Stimulated activated CD4-positive, alpha-beta T cell treated with anti-CD3 and anti-CD28 coated beads, Interleukin-4, amount 100 ng/mL, for 1 hour (primary cell): ENCODE data around the gene RFX4.

Source experiments
- DNase-seq: peaks from one replicate; pipeline ENCODE4 v3.0.0-alpha.2; 2020

RFX4 gene

GRCh38 chr12:106582641-106583230 lies at the start of gene RFX4:
Gene RFX4, plus strand, starts transcription at chr12:106583004. Its CDS starts 317 bp downstream, at chr12:106583321.
- DNase-seq = no peak

DNA sequence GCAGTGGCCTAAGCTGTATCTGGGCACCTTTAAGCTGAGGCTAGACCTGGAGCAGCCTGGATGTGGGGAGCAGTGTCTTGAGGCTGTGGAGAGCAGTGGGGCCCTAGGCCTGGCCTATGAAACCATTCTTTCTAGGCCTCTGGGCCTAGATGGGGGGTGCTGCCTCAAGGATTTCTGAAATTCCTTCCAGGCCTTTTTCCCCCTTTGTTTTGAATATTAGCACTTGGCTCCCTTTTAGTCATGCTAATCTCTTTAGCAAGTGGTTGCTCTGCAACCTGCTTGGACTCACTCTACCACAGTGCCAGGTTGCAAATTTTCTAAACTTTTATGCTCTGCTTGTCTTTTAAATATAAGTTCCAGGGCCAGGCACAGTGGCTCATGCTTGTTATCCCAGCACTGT lies 41.6 kb upstream of the RFX4 start:
- DNase-seq = no peak

GRCh38 chr12:106551410-106551809 lies 31.4 kb upstream of the RFX4 start:
- no peak for DNase-seq

DNA sequence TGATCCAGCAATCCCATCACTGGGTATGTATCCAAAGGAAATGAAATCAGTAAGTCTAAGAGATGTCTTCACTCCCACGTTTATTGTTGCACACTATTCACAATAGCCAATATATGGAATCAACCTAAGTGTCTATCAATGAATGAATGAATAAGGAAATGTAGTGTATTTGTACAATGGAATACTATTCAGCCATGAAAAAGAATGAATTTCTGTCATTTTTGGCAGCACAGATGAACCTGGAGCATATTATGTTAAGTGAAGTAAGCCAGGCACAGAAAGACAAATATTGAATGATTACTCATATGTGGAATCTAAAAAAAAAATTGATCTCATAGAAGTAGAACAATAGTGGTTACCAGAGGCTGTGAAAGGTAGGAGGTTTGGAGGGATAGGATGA lies 30.6 kb upstream of the RFX4 start:
- DNase-seq = no peak

DNA sequence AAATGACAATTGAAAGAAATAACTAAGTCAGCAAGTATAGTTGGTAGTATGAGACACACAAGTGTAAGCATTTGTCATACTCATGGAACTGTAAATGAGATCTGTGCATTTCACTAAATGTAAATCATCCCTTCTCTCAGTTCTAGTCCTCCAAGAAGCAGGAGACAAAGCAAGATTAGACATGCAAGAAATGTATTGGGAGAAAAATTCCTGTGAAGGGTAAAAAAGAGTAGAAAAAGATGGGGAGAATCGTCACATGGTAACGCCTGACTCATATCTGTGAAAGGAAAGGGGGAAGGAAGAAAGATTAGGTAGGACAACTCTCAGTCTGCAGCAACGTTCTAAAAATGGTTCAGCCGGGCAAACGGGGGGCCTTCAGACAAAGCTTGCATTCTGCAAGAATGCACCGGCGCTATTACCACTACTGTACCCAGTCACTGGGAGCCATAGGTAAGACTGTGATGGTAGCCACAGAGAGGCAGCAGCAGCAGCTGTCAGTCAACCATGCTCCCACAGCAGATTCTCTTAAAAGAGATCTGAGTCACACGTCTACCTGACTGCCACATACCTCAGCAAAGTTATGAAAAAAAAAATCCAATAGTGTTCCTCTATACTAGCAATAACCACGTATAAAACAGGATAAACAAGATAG lies 18.0 kb upstream of the RFX4 start:
- no peak for DNase-seq

- DNase-seq = no peak
Measured at GRCh38 chr12:106566771-106567170, 16.0 kb upstream of the RFX4 start.

DNA sequence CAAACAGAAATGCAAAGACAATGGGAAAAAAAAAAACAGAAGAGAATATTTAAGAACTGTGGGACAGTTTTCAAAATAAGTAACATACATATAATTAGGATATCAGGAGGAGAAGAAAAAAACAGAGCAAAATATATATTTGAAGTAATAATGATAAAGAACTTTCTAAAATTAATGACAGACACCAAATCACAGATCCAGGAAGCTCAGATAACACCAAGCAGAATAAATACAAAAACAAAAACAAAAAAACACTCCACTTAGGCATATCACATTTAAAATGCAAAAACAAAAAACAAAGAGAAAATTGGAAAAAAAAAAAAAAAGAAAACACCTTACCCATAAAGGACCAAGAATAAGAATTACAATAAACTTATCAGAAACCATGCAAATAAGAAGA lies 9.6 kb upstream of the RFX4 start:
- no peak for DNase-seq

- no peak for DNase-seq
Measured at GRCh38 chr12:106576848-106577247, 6.0 kb upstream of the RFX4 start.

GRCh38 chr12:106580671-106581508 lies 1.9 kb upstream of the RFX4 start:
- DNase-seq = no peak

GRCh38 chr12:106581543-106582248 lies 1.1 kb upstream of the RFX4 start:
- DNase-seq = no peak

- DNase-seq = no peak
Measured at GRCh38 chr12:106582249-106582591, 584 bp upstream of the RFX4 start.

- no peak for DNase-seq
Measured at GRCh38 chr12:106583242-106584103, 669 bp downstream of the RFX4 start.

- DNase-seq = no peak
Measured at GRCh38 chr12:106584104-106585064, 1.6 kb downstream of the RFX4 start.

GRCh38 chr12:106585105-106585520 lies 2.3 kb downstream of the RFX4 start:
- no peak for DNase-seq

- no peak for DNase-seq
Measured at GRCh38 chr12:106585521-106586277, 2.9 kb downstream of the RFX4 start.

DNA sequence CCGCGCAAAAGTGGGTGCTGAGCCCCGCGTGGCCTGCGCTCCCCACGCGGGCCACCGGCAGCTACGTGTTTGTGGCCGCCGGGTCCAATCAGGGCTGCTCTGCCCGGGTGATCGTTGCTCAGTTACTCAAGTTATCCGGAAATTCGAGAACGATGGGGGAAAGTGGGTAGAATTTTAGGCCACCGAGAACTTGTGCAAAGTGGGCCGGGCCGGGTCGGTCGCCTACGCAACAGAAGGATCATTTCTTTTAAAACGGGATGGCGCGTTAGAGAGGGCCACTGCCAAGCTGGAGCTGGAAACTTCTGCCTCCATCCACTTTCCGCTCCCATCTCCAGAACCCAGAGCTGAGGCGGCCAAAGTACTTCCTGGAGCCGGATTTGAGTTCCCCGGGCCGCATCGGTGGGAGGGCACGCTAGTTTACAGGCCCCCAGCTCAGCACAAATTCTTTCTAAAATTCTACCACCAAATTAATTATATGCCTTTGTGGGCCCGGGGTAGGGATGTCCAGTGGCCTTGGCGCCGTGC lies 3.5 kb downstream of the RFX4 start:
- DNase-seq = no peak

DNA sequence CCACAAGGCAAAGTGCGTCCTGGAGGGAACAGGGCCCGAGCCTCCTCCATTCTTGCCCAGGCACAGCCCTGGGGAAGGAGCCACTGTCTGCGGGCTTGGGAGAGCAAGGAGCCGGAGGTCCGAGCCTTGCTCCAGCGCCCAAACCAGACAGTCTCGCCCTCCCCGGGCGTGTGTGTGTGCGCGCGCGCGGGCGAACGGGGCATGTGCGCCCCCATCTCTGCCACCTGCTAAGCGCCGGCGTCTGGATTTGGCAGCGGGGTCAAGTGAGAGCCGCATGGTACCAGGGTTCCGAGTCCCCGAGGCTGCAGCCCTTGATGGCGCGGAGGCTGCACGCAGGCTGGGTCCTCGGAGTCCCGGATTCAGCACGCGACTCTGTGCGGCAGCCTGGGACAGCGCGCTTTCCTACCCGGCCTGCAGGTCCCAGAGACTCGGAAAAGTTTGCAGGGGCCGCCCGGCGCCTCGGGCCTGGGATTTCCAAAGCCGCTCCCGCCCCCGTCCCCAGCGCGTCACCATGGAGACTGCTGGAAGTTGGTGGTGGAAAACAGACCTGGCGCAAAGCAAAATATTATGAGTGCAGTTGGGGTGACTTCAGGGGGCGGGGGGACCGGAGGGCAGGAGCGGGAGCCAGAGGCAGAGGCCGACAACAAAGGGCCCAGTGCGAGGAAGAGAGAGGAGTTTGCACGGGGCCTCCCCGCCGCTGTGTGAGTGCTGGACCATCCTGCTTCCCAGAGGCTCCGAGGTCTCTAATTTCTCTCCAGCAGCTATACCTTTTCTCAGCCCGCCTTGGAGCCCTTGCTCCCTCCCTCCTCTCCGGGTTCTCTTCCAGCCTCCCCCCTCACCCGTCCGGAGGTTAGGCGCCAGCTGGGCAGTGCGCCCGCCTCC lies 4.2 kb downstream of the RFX4 start:
- DNase-seq = no peak

- no peak for DNase-seq
Measured at GRCh38 chr12:106588771-106589170, 6.0 kb downstream of the RFX4 start.

GRCh38 chr12:106590601-106591000 lies 7.8 kb downstream of the RFX4 start:
- DNase-seq = no peak
